Cerebellar cortex (tissue), 1 donor: ENCODE data around the gene TEKT5.
"Not testable (repeated sequence)": the region's sequence is repeated elsewhere in the genome, so short reads cannot be mapped to it uniquely, and the experiment has no call there.

Experiments used
- DNase-seq: peaks from one replicate; pipeline ENCODE4 v3.0.0-alpha.2; 2015; ENCODE audit warnings: low spot score

The TEKT5 gene

GRCh38 chr16:10684511-10685151 lies 10.1 kb downstream of the TEKT5 start:
- DNase-seq = peak; percentile 17

DNA sequence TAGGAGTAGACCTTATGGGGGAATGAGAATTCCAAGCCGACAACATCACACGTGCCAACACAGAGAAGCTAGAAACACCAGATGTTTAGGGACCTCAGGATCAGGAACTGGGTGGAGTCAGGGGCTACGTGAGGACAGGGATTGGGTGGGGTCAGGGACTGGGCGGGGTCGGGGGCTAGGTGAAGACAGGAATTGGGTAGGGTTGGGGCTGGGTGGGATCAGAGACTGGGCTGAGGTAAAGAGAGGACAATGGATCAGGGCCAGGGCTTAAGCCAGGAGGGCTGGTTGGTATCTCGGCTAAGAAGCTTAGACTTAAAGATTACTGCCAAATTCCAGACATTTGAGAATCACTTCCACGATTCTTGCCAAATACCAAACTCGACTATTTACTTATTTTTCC lies 11.6 kb downstream of the TEKT5 start:
- DNase-seq = no peak

DNA sequence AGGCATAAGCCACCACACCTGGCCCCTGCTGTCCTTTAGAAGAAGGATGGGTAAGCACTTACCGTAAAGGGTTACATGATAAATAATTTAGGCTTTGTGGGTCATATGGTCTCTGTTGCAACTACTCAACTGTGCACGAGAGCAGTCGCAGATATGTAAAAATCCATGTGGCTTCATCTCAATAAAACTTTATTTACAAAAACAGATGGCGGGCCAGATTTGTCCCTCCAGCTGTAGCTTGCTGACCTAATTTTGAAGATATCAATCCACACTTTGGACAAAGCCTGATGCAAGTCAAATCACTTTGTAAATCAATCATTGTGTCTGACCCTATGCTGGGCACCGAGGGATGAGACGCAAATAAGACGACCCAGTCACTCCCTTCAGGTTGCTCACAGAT lies 12.1 kb downstream of the TEKT5 start:
- no peak for DNase-seq

DNA sequence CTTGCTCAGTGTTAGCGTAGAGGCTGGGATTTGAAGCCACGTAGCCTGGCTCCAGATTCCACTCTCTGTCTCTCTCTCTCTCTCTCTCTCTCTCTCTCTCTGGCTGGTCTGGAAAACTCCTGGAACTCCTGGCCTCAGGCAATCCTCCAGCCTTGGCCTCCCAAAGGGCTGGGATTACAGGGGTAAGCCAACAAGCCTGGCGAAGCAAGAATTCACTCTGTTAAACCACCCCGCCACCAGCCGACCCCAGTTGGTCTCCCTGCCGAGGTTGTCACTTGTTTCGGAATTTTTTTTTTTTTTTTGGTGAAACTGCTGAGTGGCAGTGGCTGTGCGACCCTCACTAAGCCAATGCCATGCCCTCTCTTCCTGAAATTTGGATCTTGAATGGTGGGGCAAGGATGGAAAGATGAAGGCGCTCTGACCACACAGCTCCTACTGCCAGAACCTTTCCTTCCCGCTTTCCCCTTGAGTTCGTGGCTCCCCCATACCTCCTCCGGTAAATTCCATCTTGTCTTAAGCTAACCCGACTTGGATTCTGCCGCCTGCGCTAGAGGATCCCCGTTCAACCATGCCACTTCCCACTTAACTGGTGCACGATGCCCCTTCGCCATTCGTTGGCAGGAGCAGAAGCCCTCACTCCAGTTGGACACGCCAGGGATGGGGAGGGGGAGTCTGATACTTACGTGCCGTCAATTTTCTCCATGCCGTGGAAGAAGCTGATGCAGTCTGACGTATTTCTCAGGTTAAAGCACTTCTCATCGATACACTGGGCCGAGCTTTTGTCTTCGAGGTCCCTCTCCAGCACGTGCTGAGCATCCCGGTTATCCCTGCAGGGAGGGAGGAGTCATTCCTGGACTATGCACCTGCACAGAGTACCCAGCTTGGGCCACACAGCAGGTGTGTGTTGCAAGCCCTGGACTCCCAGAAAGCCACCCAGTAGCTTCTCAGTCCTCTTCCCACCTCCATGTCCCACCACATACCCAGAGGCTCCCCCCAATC lies 13.1 kb downstream of the TEKT5 start:
- DNase-seq = no peak

DNA sequence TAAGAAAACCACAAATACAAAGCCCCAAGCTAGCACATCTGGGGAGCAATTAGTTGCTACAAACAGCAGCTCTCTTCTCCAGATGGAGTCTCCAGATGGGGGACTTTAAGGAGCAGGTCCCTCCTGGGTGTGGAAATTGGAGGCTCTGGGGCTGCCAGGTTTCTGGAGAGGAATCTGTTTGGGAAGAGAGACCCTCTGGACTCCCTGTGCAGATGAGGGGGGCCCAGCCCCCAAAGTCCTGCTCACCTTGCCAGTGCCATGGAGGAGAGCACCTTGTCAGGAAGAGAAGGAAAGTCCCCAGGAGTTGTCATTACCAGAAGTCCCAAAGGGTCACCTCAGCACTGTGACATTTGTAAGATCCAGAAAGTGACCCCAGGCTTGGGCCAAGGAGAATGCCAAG lies 14.8 kb downstream of the TEKT5 start:
- DNase-seq = no peak

DNA sequence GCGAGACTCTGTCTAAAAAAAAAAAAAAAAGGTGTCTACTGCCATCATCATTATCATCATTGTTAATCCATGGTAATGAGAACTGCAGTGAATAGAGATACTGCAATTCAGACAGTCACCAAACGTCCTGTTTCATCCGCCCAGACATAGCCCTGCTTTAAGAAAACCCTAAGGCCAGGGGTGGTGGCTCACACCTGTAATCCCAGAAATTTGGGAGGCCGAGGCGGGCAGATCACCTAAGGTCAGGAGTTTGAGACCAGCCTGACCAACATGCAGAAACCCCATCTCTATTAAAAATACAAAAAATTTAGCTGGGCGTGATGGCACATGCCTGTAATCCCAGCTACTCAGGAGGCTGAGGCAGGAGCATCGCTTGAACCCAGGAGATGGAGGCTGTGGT lies 15.3 kb downstream of the TEKT5 start:
- DNase-seq = not testable (repeated sequence)

GRCh38 chr16:10678655-10679054 lies 16.1 kb downstream of the TEKT5 start:
- no peak for DNase-seq

DNA sequence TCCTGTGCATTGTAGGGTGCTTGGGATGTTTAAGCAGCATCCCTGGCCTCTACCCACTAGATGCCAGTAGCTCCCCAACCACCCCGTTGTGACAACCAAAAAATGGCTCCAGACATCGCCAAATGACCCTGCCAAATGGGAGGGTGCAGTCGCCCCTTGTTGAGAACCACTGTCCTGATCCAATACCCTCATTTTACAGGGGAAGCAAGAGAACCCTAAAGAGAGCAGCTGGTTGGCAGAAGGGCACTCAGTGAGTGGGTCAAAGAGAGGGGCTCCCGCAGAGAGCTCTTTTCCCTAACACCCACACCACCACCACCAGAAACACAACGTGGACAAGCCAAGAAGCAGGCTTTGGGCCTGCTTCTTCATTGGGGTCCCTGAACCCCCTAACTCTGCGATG lies 18.4 kb downstream of the TEKT5 start:
- no peak for DNase-seq

DNA sequence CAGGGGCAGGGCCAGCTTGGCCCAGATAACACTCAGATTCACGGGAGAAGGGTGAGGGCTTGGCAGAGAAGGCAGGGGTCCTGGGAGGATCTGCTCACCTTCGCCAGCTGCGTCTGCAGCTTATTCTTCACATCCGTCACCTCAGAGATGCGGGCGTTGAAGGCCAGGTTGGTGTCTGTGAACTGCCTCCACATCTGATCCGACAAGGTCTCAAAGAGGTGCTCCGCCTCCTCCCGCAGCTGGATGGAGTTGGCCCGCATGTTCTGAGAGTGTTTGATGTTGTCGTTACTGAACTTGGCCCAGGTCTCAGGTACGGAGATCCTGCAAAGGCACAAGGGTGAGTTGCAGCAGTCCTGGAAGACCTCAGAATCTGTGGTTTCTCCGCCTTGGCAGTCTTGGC lies 18.9 kb downstream of the TEKT5 start:
- no peak for DNase-seq

DNA sequence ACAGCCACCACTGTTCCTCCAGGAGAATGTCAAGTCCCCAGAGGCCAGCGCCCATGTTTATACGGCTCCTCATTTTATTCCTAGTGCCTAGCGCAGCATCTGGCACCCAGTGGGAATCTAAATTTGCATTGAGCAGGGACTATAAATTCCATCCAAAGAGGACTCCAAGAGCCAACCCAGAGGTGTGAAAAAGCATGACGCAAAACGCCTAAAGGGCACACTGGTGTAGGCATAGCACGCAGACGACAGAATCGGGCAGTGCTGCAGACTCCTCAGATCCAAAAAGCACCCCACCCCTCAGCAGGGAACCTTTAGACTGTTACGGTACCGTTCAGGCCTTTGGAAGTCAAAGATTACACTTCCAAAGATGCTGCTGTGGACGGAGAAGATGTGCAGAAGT lies 19.5 kb downstream of the TEKT5 start:
- no peak for DNase-seq

DNA sequence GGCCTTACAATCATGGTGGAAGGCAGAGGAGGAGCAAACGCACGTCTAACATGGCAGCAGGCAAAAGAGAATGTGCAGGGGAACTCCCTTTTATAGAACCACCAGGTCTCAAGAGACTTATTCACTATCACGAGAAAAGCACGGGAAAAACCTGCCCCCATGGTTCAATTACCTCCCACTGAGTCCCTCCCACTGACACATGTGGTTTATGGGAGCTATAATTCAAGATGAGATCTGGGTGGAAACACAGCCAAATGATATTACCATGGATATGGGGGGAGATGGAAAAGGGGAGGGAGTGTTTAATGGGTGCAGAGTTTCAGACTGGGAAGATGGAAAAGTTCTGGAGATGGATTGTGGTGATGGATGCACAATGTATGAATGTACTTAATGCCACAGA lies 23.0 kb downstream of the TEKT5 start:
- no peak for DNase-seq

DNA sequence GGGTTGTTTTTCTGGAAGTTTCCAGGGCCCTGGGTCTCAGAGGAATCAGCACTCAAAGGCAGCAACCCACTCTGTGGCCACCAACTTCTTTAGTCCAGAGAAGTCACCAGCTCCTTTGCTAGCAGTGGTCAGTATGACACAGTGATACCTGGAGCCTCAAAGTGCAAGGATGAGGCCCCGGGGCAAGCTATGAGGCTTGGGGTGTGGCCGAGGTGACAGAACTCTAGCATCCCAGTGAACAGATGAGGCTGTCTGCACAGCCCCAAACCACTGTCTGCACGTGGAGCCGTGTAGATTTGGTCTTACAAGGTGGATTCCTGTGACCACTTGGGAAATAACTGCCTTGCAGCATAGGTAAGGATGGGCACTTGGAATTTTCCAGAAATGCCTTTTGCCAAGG lies 24.9 kb downstream of the TEKT5 start:
- no peak for DNase-seq

GRCh38 chr16:10668322-10669045 lies 26.2 kb downstream of the TEKT5 start:
- DNase-seq = peak; percentile 11

GRCh38 chr16:10667239-10667638 lies 27.5 kb downstream of the TEKT5 start:
- no peak for DNase-seq

DNA sequence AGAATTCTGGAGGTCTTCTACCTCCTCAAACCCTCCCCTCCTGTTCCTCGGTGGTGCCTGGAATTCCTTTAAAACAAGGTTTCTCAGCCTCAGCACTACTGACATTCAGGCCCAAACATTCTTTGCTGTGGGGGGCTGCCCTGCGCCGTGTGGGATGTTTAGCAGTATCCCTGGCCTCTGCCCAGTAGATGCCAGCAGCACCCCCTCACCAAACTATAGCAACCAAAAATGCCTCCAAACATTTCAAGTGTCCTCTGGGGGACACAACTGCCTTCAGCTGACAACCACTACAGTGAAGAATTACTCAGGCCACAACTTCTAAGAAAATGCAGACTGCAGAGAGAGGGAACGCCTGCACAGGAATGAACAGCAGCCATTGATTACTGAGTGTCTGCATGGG lies 28.4 kb downstream of the TEKT5 start:
- no peak for DNase-seq

DNA sequence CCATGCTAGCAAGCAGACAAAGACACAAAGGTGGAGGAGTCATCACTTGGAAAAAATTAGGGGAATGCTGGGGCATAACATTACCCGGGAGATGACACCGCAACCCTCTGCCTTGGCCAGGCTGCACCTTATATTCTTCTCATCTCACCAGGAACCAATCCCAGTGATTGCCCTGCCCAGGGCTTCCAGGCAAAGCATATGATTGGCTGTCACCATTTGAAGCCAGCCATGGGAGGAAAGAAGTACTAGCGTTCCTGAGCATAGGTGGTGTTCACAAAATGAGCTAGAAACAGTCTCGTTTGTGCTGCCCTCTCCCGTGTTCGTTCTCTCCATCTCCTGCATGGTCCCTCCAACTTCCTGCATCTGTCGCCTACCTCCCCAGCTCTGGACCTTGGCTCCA lies 29.6 kb downstream of the TEKT5 start:
- no peak for DNase-seq

GRCh38 chr16:10664720-10665126 lies 30.0 kb downstream of the TEKT5 start:
- DNase-seq = no peak

GRCh38 chr16:10663744-10664143 lies 31.0 kb downstream of the TEKT5 start:
- no peak for DNase-seq

DNA sequence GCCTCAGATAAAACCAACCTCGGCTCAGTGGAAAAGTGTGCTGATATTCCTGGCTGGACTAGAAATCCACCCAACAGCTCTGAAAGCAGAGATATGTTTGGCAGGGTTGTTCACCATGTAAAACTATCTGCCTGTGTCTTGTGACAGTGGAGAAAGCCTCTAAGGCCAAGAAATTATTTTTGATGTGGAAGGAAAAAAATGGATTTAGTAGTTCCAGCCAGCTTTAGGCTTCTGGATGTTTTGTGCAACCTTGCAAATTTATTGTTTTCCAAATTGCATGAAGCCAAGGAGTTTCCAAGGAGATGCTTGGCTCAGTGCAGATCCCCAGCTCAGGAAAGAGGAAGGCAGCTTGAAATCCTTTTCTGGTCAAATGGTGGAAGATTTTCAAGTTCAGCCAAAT lies 31.6 kb downstream of the TEKT5 start:
- DNase-seq = no peak

DNA sequence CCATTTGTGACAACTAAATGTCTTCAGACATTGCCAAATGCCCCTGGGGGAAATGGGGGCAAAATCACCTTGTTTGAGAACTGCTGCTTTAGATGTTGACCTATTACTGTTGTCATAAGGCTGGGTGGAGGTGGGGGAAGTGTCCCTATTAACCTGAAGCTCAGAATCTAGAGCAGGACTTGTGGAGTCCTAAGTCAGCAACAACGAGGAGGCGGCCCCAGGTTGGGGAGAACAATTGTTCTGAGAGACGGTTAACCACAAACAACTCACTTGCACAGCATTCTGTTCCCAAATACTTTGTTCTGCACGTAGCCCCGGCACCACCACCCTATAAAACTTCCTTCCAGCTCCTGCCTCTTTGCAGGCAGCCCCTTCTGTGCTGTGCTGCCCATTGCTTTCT lies 32.5 kb downstream of the TEKT5 start:
- no peak for DNase-seq

DNA sequence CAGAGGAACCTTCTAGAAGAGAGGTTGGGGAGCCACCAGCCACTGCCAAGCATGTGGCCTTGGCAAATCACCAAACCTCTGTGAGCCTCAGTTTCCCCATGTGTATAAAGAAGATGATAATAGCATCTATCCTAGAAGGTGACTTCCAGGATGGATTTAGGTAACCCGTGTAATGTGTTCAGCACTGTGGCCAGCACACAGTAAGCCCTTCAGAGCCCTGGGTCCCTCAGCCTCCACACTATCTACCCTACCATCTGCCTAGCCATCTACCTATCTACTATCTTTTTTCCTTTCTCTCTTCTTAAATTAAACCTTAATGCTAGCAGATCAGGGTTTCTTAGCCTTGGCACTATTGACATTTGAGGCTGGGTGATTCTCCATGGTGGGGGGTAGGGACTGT lies 33.0 kb downstream of the TEKT5 start:
- DNase-seq = no peak

GRCh38 chr16:10660950-10661635 lies 33.6 kb downstream of the TEKT5 start:
- DNase-seq = no peak
